HEK293 (cell line): ENCODE measurements around the gene DYRK2.

Source experiments
- CTCF ChIA-PET: fragments of 350-600 bp; formaldehyde crosslinking; extraction: SDS; loops from one replicate; lab custom pipeline; 2021; ENCODE audit warnings: antibody characterized with exemption; lab: Yijun Ruan, JAX
- POLR2A ChIA-PET: fragments of 300-600 bp; formaldehyde crosslinking; extraction: SDS; loops from one replicate; lab custom pipeline; 2020; ENCODE audit warnings: antibody characterized with exemption, inconsistent platforms; lab: Yijun Ruan, JAX
- H3K27ac ChIP-seq: fragments of 200-500 bp; sonication (Bioruptor generic); 2 replicates; pipeline ENCODE4 v1.5.1; 2014; ENCODE audit warnings: low read depth, low read length, control low read depth, inconsistent platforms; ENCODE audit errors: extremely low read depth
- H3K36me3 ChIP-seq, 2 experiments: fragments of 200-500 bp in 1 of 2; sonication (Bioruptor generic) in 1 of 2; 1 replicate in 1 of 2; 2 replicates in 1 of 2; pipeline ENCODE4 v1.5.1; 2014 to 2017; ENCODE audit warnings: inconsistent platforms in 2 of 2, low read length in 2 of 2; ENCODE audit not compliant: control insufficient read depth in 2 of 2, insufficient read depth in 1 of 2
- H3K4me1 ChIP-seq: fragments of 200-500 bp; sonication (Bioruptor generic); 2 replicates; pipeline ENCODE4 v1.5.1; 2014; ENCODE audit warnings: mild to moderate bottlenecking, low read length, inconsistent platforms; ENCODE audit not compliant: control insufficient read depth, insufficient read depth
- H3K4me3 ChIP-seq: 2 replicates; pipeline ENCODE4 v1.5.1; 2011; ENCODE audit warnings: low read depth, mild to moderate bottlenecking, control low read depth, low read length, moderate library complexity
- H3K9me3 ChIP-seq: fragments of 200-500 bp; sonication (Bioruptor generic); 2 replicates; pipeline ENCODE4 v1.5.1; 2014; ENCODE audit warnings: low read depth, low read length, inconsistent platforms; ENCODE audit not compliant: control insufficient read depth, insufficient read depth
- BCL11A ChIP-seq: fragments of 450-650 bp; formaldehyde crosslinking; IDR thresholded peaks from 2 replicates; pipeline ENCODE4 v1.5.1; 2016; ENCODE audit warnings: low read depth, missing biosample characterization, missing genetic modification characterization
- EGR2 ChIP-seq: fragments of 450-650 bp; formaldehyde crosslinking; IDR thresholded peaks from 2 replicates; pipeline ENCODE4 v1.5.1; 2016; ENCODE audit warnings: low read depth, missing biosample characterization, missing genetic modification characterization
- GFI1B ChIP-seq: fragments of 450-650 bp; formaldehyde crosslinking; IDR thresholded peaks from 2 replicates; pipeline ENCODE4 v1.5.1; 2016; ENCODE audit warnings: missing biosample characterization, missing genetic modification characterization
- KLF17 ChIP-seq: fragments of 450-650 bp; formaldehyde crosslinking; IDR thresholded peaks from 2 replicates; pipeline ENCODE4 v1.5.1; 2016; ENCODE audit warnings: missing biosample characterization, missing genetic modification characterization
- OSR2 ChIP-seq: fragments of 450-650 bp; formaldehyde crosslinking; IDR thresholded peaks from 2 replicates; pipeline ENCODE4 v1.5.1; 2016; ENCODE audit warnings: missing biosample characterization, missing genetic modification characterization
- PRDM6 ChIP-seq: fragments of 450-650 bp; formaldehyde crosslinking; IDR thresholded peaks from 2 replicates; pipeline ENCODE4 v1.5.1; 2017; ENCODE audit warnings: missing biosample characterization, missing genetic modification characterization
- REST ChIP-seq: fragments of 450-650 bp; formaldehyde crosslinking; IDR thresholded peaks from 2 replicates; pipeline ENCODE4 v1.5.1; 2016; ENCODE audit warnings: missing biosample characterization, missing genetic modification characterization
- WT1 ChIP-seq: fragments of 450-650 bp; formaldehyde crosslinking; IDR thresholded peaks from 2 replicates; pipeline ENCODE4 v1.5.1; 2016; ENCODE audit warnings: missing biosample characterization, missing genetic modification characterization
- ZBTB49 ChIP-seq: fragments of 450-650 bp; formaldehyde crosslinking; IDR thresholded peaks from 2 replicates; pipeline ENCODE4 v1.5.1; 2016; ENCODE audit warnings: missing biosample characterization, missing genetic modification characterization, low read depth
- ZBTB6 ChIP-seq: fragments of 450-650 bp; formaldehyde crosslinking; IDR thresholded peaks from 2 replicates; pipeline ENCODE4 v1.5.1; 2017; ENCODE audit warnings: missing biosample characterization, missing genetic modification characterization
- ZNF112 ChIP-seq: fragments of 450-650 bp; formaldehyde crosslinking; IDR thresholded peaks from 2 replicates; pipeline ENCODE4 v1.5.0; 2017; ENCODE audit warnings: missing biosample characterization, missing genetic modification characterization
- ZNF157 ChIP-seq: fragments of 450-650 bp; formaldehyde crosslinking; IDR thresholded peaks from 2 replicates; pipeline ENCODE4 v1.5.1; 2016; ENCODE audit warnings: missing biosample characterization, missing genetic modification characterization
- ZNF184 ChIP-seq: fragments of 450-650 bp; IDR thresholded peaks from 2 replicates; pipeline ENCODE4 v1.5.1; 2018; ENCODE audit warnings: missing biosample characterization, mild to moderate bottlenecking, missing genetic modification characterization
- ZNF223 ChIP-seq: fragments of 450-650 bp; formaldehyde crosslinking; IDR thresholded peaks from 2 replicates; pipeline ENCODE4 v1.5.1; 2016; ENCODE audit warnings: missing biosample characterization, missing genetic modification characterization
- ZNF335 ChIP-seq: fragments of 450-650 bp; formaldehyde crosslinking; conservative IDR thresholded peaks from 2 replicates; pipeline ENCODE4 v1.5.1; 2016; ENCODE audit warnings: missing biosample characterization, missing genetic modification characterization
- ZNF350 ChIP-seq: fragments of 450-650 bp; formaldehyde crosslinking; IDR thresholded peaks from 2 replicates; pipeline ENCODE4 v1.5.0; 2017; ENCODE audit warnings: missing biosample characterization, mild to moderate bottlenecking, missing genetic modification characterization
- ZNF354C ChIP-seq: fragments of 450-650 bp; formaldehyde crosslinking; IDR thresholded peaks from 2 replicates; pipeline ENCODE4 v1.5.1; 2016; ENCODE audit warnings: missing biosample characterization, missing genetic modification characterization, low read depth, borderline replicate concordance
- ZNF398 ChIP-seq: fragments of 450-650 bp; formaldehyde crosslinking; IDR thresholded peaks from 2 replicates; pipeline ENCODE4 v1.5.1; 2017; ENCODE audit warnings: missing biosample characterization, missing genetic modification characterization
- ZNF423 ChIP-seq: fragments of 450-650 bp; formaldehyde crosslinking; IDR thresholded peaks from 2 replicates; pipeline ENCODE4 v1.5.1; 2016; ENCODE audit warnings: missing biosample characterization, missing genetic modification characterization
- ZNF529 ChIP-seq: fragments of 450-650 bp; formaldehyde crosslinking; IDR thresholded peaks from 2 replicates; pipeline ENCODE4 v1.5.1; 2017; ENCODE audit warnings: missing genetic modification characterization, missing biosample characterization; ENCODE audit not compliant: insufficient replicate concordance
- ZNF548 ChIP-seq: fragments of 450-650 bp; formaldehyde crosslinking; IDR thresholded peaks from 2 replicates; pipeline ENCODE4 v1.5.1; 2016; ENCODE audit warnings: missing biosample characterization, missing genetic modification characterization
- ZNF660 ChIP-seq: fragments of 450-650 bp; IDR thresholded peaks from 2 replicates; pipeline ENCODE4 v1.5.1; 2018; ENCODE audit warnings: missing biosample characterization, mild to moderate bottlenecking, missing genetic modification characterization
- ZSCAN30 ChIP-seq: fragments of 450-650 bp; IDR thresholded peaks from 2 replicates; pipeline ENCODE4 v1.5.1; 2018; ENCODE audit warnings: missing biosample characterization, mild to moderate bottlenecking, missing genetic modification characterization, moderate library complexity
- ZXDB ChIP-seq: fragments of 450-650 bp; formaldehyde crosslinking; IDR thresholded peaks from 2 replicates; pipeline ENCODE4 v1.5.1; 2016; ENCODE audit warnings: missing biosample characterization, missing genetic modification characterization

The DYRK2 gene

GRCh38 chr12:67704071-67704470 is 55.5 kb downstream of the DYRK2 start (continued):
- no peak for TF ChIP-seq PRDM6
- no peak for TF ChIP-seq ZBTB49
- TF ChIP-seq ZNF354C, result no peak

- POLR2A ChIA-PET, result interaction anchor here (1.0 kb wide), 1 partner anchor 9 kb away, joined by 4 read pairs; no protein-coding TSS in a partner anchor
- no peak overlapping the region for H3K27ac ChIP-seq
- CTCF ChIA-PET, result no interaction called here
- TF ChIP-seq OSR2 (tag by site-specific recombination), result peak; percentile 36; the same call in 1 of the 2 replicates
- TF ChIP-seq ZNF184, result no peak
- 0 out of 2 replicates have a peak, but pooled peaks have one; percentile 18 for TF ChIP-seq ZNF335 (tag by site-specific recombination)
- TF ChIP-seq REST (tag by site-specific recombination), result no peak
- TF ChIP-seq ZNF660 (tag by site-specific recombination), result no peak
- TF ChIP-seq ZNF223 (tag by site-specific recombination), result no peak
- TF ChIP-seq ZNF112 (tag by site-specific recombination), result 0 out of 2 replicates have a peak, but pooled peaks have one; percentile 59
- TF ChIP-seq ZSCAN30 (tag by site-specific recombination), result no peak
- TF ChIP-seq ZNF529 (tag by site-specific recombination), result no peak
- peak; percentile 92 for TF ChIP-seq KLF17 (tag by site-specific recombination)
- TF ChIP-seq ZNF423 (tag by site-specific recombination), result no peak
- TF ChIP-seq EGR2, result peak; percentile 78
- peak; percentile 47; the same call in 1 of the 2 replicates for TF ChIP-seq ZNF398 (tag by site-specific recombination)
- TF ChIP-seq ZXDB (tag by site-specific recombination), result peak; percentile 23; the same call in 1 of the 2 replicates
- TF ChIP-seq ZNF350 (tag by site-specific recombination), result no peak
- no peak for TF ChIP-seq ZBTB6
- TF ChIP-seq GFI1B (tag by site-specific recombination), result no peak
- no peak for TF ChIP-seq BCL11A (tag by site-specific recombination)
- no peak for TF ChIP-seq ZNF157 (tag by site-specific recombination)
- peak; percentile 97 for TF ChIP-seq WT1 (tag by site-specific recombination)
- TF ChIP-seq ZNF548, result no peak
These were observed 57.1 kb downstream of the DYRK2 start for GRCh38 chr12:67705394-67706370.

More at GRCh38 chr12:67705394-67706370, 57.1 kb downstream of the DYRK2 start:
- H3K9me3 ChIP-seq, result no peaks in the 10 kb centered on the region
- H3K36me3 ChIP-seq, result no peaks in the 10 kb centered on the region
- peaks cover 10% of the 10 kb centered on the region for H3K4me1 ChIP-seq
- no peak overlapping the region for H3K4me3 ChIP-seq
